Activated CD8-positive, alpha-beta memory T cell treated with anti-CD3 and anti-CD28 coated beads, Interleukin-2, amount 50 U/mL, for 24 hours (primary cell): ENCODE data around the gene B4GAT1.

Experiments used
- DNase-seq: peaks from one replicate; pipeline ENCODE4 v3.0.0-alpha.2; 2020; ENCODE audit errors: extremely low read depth

B4GAT1 gene

GRCh38 chr11:66309475-66309874 is 38.0 kb downstream of the B4GAT1 start:
- DNase-seq, result no peak

- no peak for DNase-seq
These were observed 44.8 kb downstream of the B4GAT1 start for GRCh38 chr11:66302656-66303055.

- no peak for DNase-seq
These were observed 48.2 kb downstream of the B4GAT1 start for GRCh38 chr11:66299186-66299585.

- DNase-seq, result no peak
These were observed 49.8 kb downstream of the B4GAT1 start for GRCh38 chr11:66297610-66298009.
